Esophagus squamous epithelium (tissue), 5 donors: ENCODE data around the gene EID3. TPM values are rescaled to one million over a fixed set of nuclear protein-coding genes. Genes with fewer than 3 reads are reported as not detected.

Source experiments
- DNase-seq: peaks from one replicate; lab custom pipeline; 2025; lab: John Stamatoyannopoulos, UW
- H3K27ac ChIP-seq, 4 donors: fragments of 200-600 bp; sonication (generic); one replicate each; pipeline ENCODE4 v1.5.1; 2016 to 2019; ENCODE audit warnings: mild to moderate bottlenecking in 1 of 4
- H3K27me3 ChIP-seq, 4 donors: fragments of 200-600 bp; sonication (generic); 1 replicate in 3 of 4; 2 replicates in 1 of 4; pipeline versions ENCODE4 v1.5.1 to v1.6.0; 2017 to 2021; ENCODE audit warnings: antibody characterized with exemption in 1 of 4
- H3K36me3 ChIP-seq, 3 donors: fragments of 200-600 bp; sonication (generic); one replicate each; pipeline ENCODE4 v1.5.1; 2016 to 2019
- H3K4me1 ChIP-seq, 3 donors: fragments of 200-600 bp; sonication (generic); one replicate each; pipeline ENCODE4 v1.5.1; 2017 to 2019
- H3K4me3 ChIP-seq, 4 donors: fragments of 200-600 bp; sonication (generic); 1 replicate in 3 of 4; 2 replicates in 1 of 4; pipeline ENCODE4 v1.5.1; 2016 to 2019; ENCODE audit warnings: mild to moderate bottlenecking in 2 of 4, moderate library complexity in 1 of 4
- H3K9me3 ChIP-seq, 3 donors: fragments of 200-600 bp; sonication (generic); one replicate each; pipeline ENCODE4 v1.5.1; 2016 to 2019
- POLR2A ChIP-seq, 4 donors: fragments of 450-650 bp; IDR thresholded peaks; one replicate each; pipeline ENCODE4 v1.6.1; 2017; ENCODE audit warnings: antibody characterized with exemption in 4 of 4, mild to moderate bottlenecking in 4 of 4, moderate library complexity in 3 of 4
- WGBS, 2 donors: methylation state at CpG; one replicate each; pipeline ENCODE4 v1.1.5; 2018; 5-methylcytosine and 5-hydroxymethylcytosine counted together
- intact Hi-C: fragments of 100-400 bp; cut with DNase I; formaldehyde crosslinking; loops from one replicate; pipeline ENCODE4 v1.15.0; 2022
- total RNA-seq, 4 donors: library from RNA; depleted of rRNA; stranded (reverse); fragments of >200 nt; gene quantifications; one replicate each; pipeline ENCODE4 v1.1.0, GENCODE V29; 2016
- TF ChIP-seq, protein P1 (sequence below), 6 experiments: fragments of 450-650 bp in 4 of 6; fragments of 200-600 bp in 2 of 6; sonication (generic) in 2 of 6; IDR thresholded peaks; one replicate each; pipeline ENCODE4 v1.5.1; 2016 to 2019; ENCODE audit warnings: antibody characterized with exemption in 6 of 6, mild to moderate bottlenecking in 4 of 6, moderate library complexity in 4 of 6
- donor health status: DM: yes; HTN: yes; CAD: no.

The EID3 gene
- total RNA-seq, 4 donors from 2014 or later, result 1.8 to 17.1 (median 7.0) TPM

DNA sequence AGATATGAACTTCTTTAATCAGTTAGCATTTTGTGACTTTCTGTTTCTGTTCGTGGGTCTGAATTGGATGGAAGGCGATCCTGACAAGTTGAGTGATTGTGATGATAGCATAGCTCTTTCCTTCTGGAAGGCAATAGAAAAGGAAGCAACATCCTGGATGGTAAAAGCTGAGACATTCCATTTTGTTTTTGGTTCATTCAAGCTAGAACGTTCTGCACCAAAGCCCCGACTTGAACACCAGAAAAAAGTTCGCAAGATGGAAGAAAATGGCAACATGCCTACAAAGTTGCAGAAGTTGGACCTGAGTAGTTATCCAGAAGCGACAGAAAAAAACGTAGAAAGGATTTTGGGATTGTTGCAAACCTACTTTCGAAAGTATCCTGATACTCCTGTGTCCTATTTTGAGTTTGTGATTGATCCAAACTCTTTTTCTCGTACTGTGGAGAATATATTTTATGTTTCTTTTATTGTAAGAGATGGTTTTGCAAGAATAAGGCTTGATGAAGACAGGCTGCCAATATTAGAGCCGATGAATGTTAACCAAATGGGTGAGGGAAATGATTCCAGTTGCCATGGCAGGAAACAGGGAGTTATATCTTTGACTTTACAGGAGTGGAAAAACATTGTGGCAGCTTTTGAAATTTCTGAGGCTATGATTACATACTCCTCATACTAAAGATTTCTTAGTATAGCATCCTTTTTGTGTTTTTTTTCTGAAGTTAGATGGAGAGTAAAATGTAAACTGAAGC, 896 bp downstream of the EID3 start:
- H3K27me3 ChIP-seq, result no peaks in the 10 kb centered on the region
- intact Hi-C loops, result no loop called here
- DNase-seq, result no peak
- H3K36me3 ChIP-seq, result peaks cover 0 to 20% (median 0%) of the 10 kb centered on the region in 3 donors
- peaks cover 6 to 85% (median 13%) of the 10 kb centered on the region in 3 donors for H3K4me1 ChIP-seq
- peak overlapping the region in 3 of 4 donors; percentile 69 to 82 (median 71) for H3K27ac ChIP-seq
- H3K4me3 ChIP-seq, result peak overlapping the region in 3 of 4 donors; percentile 45 to 63 (median 47)
- H3K9me3 ChIP-seq, result no peaks in the 10 kb centered on the region
- 68 to 82% methylated on average over 10 of the region's 10 CpGs for WGBS, 2 donors
- TF ChIP-seq, protein P1, sequence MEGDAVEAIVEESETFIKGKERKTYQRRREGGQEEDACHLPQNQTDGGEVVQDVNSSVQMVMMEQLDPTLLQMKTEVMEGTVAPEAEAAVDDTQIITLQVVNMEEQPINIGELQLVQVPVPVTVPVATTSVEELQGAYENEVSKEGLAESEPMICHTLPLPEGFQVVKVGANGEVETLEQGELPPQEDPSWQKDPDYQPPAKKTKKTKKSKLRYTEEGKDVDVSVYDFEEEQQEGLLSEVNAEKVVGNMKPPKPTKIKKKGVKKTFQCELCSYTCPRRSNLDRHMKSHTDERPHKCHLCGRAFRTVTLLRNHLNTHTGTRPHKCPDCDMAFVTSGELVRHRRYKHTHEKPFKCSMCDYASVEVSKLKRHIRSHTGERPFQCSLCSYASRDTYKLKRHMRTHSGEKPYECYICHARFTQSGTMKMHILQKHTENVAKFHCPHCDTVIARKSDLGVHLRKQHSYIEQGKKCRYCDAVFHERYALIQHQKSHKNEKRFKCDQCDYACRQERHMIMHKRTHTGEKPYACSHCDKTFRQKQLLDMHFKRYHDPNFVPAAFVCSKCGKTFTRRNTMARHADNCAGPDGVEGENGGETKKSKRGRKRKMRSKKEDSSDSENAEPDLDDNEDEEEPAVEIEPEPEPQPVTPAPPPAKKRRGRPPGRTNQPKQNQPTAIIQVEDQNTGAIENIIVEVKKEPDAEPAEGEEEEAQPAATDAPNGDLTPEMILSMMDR (IDR thresholded peaks at IDR 0.05), result no peak
- no peak for TF ChIP-seq POLR2A (IDR thresholded peaks at IDR 0.05)

GRCh38 chr12:104305349-104305748, 1.8 kb downstream of the EID3 start:
- no peak for DNase-seq
- no peak overlapping the region for H3K27ac ChIP-seq
- H3K9me3 ChIP-seq, result no peaks in the 10 kb centered on the region
- TF ChIP-seq POLR2A (IDR thresholded peaks at IDR 0.05), result no peak
- TF ChIP-seq, protein P1 (IDR thresholded peaks at IDR 0.05), result no peak
- peaks cover 6 to 76% (median 9%) of the 10 kb centered on the region in 3 donors for H3K4me1 ChIP-seq
- peaks cover 0 to 19% (median 0%) of the 10 kb centered on the region in 3 donors for H3K36me3 ChIP-seq
- no peak overlapping the region for H3K4me3 ChIP-seq
- 77 to 93% methylated on average over 2 of the region's 2 CpGs for WGBS, 2 donors
- intact Hi-C loops, result no loop called here
- no peaks in the 10 kb centered on the region for H3K27me3 ChIP-seq

- H3K36me3 ChIP-seq, result peaks cover 0 to 13% (median 4%) of the 10 kb centered on the region in 3 donors
- no peak for DNase-seq
- intact Hi-C loops, result no loop called here
- peaks cover 6 to 65% (median 9%) of the 10 kb centered on the region in 3 donors for H3K4me1 ChIP-seq
- H3K27ac ChIP-seq, result peak overlapping the region in 1 of 4 donors; percentile 22
- H3K27me3 ChIP-seq, result no peaks in the 10 kb centered on the region
- TF ChIP-seq POLR2A (IDR thresholded peaks at IDR 0.05), result no peak
- TF ChIP-seq, protein P1 (IDR thresholded peaks at IDR 0.05), result no peak
- 85 to 91% methylated on average over 2 of the region's 2 CpGs for WGBS, 2 donors
- H3K9me3 ChIP-seq, result no peaks in the 10 kb centered on the region
- no peak overlapping the region for H3K4me3 ChIP-seq
Measured at GRCh38 chr12:104306376-104306775, 2.8 kb downstream of the EID3 start.

- H3K36me3 ChIP-seq, result peaks cover 0 to 19% (median 8%) of the 10 kb centered on the region in 3 donors
- WGBS, 2 donors, result 66% methylated on average over 6 of the region's 6 CpGs
- H3K9me3 ChIP-seq, result no peaks in the 10 kb centered on the region
- peaks cover 6 to 58% (median 9%) of the 10 kb centered on the region in 3 donors for H3K4me1 ChIP-seq
- TF ChIP-seq POLR2A (IDR thresholded peaks at IDR 0.05), result no peak
- TF ChIP-seq, protein P1 (IDR thresholded peaks at IDR 0.05), result no peak
- intact Hi-C loops, result no loop called here
- DNase-seq, result no peak
- no peaks in the 10 kb centered on the region for H3K27me3 ChIP-seq
- H3K4me3 ChIP-seq, result no peak overlapping the region
- peak overlapping the region in 1 of 4 donors; percentile 31 for H3K27ac ChIP-seq
Measured at GRCh38 chr12:104306943-104307654, 3.6 kb downstream of the EID3 start.

- TF ChIP-seq POLR2A (IDR thresholded peaks at IDR 0.05), result no peak
- TF ChIP-seq, protein P1 (IDR thresholded peaks at IDR 0.05), result no peak
- no peak overlapping the region for H3K4me3 ChIP-seq
- H3K4me1 ChIP-seq, result peaks cover 6 to 54% (median 9%) of the 10 kb centered on the region in 3 donors
- DNase-seq, result no peak
- intact Hi-C loops, result no loop called here
- H3K9me3 ChIP-seq, result no peaks in the 10 kb centered on the region
- H3K36me3 ChIP-seq, result peaks cover 0 to 25% (median 8%) of the 10 kb centered on the region in 3 donors
- peak overlapping the region in 1 of 4 donors; percentile 31 for H3K27ac ChIP-seq
- H3K27me3 ChIP-seq, result no peaks in the 10 kb centered on the region
Measured at GRCh38 chr12:104307655-104308000, 4.1 kb downstream of the EID3 start.
